Panc1 (cell line): Measurements from ENCODE around the gene THRB.

ENCODE experiments used
- POLR2AphosphoS5 ChIP-seq: IDR thresholded peaks from 2 replicates; pipeline ENCODE4 v1.6.1; 2012; ENCODE audit warnings: mild to moderate bottlenecking, low read depth, low read length, moderate library complexity
- TF ChIP-seq, protein P1 (sequence below): fragments of 450-650 bp; IDR thresholded peaks from 2 replicates; pipeline ENCODE4 v1.5.1; 2017; ENCODE audit warnings: mild to moderate bottlenecking

DNA sequence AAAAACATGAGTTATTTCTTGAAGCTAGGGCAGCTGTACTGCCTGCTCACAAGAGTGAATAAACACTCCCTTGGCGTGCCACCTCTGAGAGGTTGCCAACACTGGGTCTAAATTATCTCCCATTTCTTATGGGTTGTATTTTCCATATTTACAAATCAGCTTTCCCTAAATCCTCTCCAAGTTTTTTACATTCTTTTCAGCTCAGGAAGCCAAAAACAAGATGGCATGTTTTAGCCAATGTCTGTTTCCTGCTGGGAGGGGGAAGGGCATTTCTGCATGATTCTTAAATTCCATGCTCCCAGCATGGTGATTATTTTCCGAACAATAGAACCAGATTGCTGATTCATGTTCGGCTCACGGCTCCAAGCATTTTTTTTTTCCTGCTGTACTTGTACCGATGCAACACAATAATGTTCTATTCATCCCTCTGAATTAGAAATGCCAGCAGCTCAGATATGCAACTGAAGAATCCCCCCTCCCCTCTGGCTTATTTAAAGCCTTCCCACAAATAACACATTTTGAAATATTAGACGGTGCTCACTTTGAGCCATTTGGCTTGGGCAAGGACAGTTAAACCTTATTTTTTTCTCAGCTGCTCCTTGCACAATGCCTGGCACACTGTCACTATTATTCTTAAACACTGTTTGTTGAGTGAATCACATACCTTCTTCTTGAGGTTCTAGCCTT, 252.5 kb downstream of the THRB start:
- TF ChIP-seq, protein P1, sequence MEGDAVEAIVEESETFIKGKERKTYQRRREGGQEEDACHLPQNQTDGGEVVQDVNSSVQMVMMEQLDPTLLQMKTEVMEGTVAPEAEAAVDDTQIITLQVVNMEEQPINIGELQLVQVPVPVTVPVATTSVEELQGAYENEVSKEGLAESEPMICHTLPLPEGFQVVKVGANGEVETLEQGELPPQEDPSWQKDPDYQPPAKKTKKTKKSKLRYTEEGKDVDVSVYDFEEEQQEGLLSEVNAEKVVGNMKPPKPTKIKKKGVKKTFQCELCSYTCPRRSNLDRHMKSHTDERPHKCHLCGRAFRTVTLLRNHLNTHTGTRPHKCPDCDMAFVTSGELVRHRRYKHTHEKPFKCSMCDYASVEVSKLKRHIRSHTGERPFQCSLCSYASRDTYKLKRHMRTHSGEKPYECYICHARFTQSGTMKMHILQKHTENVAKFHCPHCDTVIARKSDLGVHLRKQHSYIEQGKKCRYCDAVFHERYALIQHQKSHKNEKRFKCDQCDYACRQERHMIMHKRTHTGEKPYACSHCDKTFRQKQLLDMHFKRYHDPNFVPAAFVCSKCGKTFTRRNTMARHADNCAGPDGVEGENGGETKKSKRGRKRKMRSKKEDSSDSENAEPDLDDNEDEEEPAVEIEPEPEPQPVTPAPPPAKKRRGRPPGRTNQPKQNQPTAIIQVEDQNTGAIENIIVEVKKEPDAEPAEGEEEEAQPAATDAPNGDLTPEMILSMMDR = no peak
- TF ChIP-seq POLR2AphosphoS5 = no peak
